HCT116 (cell line): Measurements from ENCODE around the gene ITPR2. TPM values are rescaled to one million over a fixed set of nuclear protein-coding genes. Genes with fewer than 3 reads are reported as not detected.

ENCODE experiments used
- ATAC-seq: fragments of 200-7000 bp; cut with Tn5 transposase; 2 replicates; pipeline ENCODE4 v1.9.1; 2020; ENCODE audit warnings: mild to moderate bottlenecking, moderate library complexity
- BruUV-seq: library from RNA; stranded (reverse); fragments of 400-500 nt; replicated peaks from 2 replicates; lab custom pipeline; 2021; lab: Mats Ljungman, UMichigan
- CTCF ChIA-PET: fragments of 300-600 bp; sonication (Branson Sonifier 250); formaldehyde crosslinking; loops from one replicate; lab custom pipeline; 2021; ENCODE audit warnings: antibody characterized with exemption; lab: Charles Lee
- POLR2A ChIA-PET: fragments of 300-600, 350-600 bp; sonication (Branson Sonifier 250); formaldehyde crosslinking; loops from one replicate; lab custom pipeline; 2021; ENCODE audit warnings: antibody characterized with exemption; lab: Charles Lee
- RAD21 ChIA-PET, 2 experiments: fragments of 300-600 bp; sonication (Branson Sonifier 250); formaldehyde crosslinking; loops; one replicate each; lab custom pipeline; 2023; ENCODE audit warnings: low total read pairs in 2 of 2; ENCODE audit not compliant: uncharacterized antibody in 2 of 2, unreplicated experiment in 2 of 2, low non-redundant PET in 1 of 2; lab: Charles Lee
- DNase-seq: peaks from one replicate; pipeline ENCODE4 v3.0.0-alpha.2; 2010; ENCODE audit warnings: low read depth, low spot score
- H2AFZ ChIP-seq: fragments of 200-600 bp; shearing (Covaris generic), sonication (generic); 2 replicates; pipeline ENCODE4 v1.6.1; 2017; ENCODE audit warnings: low read depth, mixed run types, mixed read lengths, antibody characterized with exemption, low read length; ENCODE audit not compliant: poor library complexity, severe bottlenecking
- H3K27ac ChIP-seq: 2 replicates; pipeline ENCODE4 v1.5.1; 2012; ENCODE audit warnings: low read depth, low read length
- H3K27me3 ChIP-seq: fragments of 200-600 bp; sonication (generic); 2 replicates; pipeline ENCODE4 v1.6.1; 2016; ENCODE audit warnings: mixed run types, low read length, mixed read lengths; ENCODE audit not compliant: insufficient read depth
- H3K36me3 ChIP-seq, 2 experiments: fragments of 200-500 bp in 1 of 2; fragments of 200-600 bp in 1 of 2; sonication (Bioruptor generic) in 1 of 2; sonication (generic) in 1 of 2; 2 replicates each; pipeline versions ENCODE4 v1.5.1 to v1.6.1; 2014 to 2016; ENCODE audit warnings: low read length in 2 of 2, inconsistent platforms in 1 of 2, mixed read lengths in 1 of 2, mixed run types in 1 of 2; ENCODE audit not compliant: insufficient read depth in 2 of 2, control insufficient read depth in 1 of 2
- H3K4me1 ChIP-seq, 2 experiments: fragments of 200-600 bp in 1 of 2; sonication (generic) in 1 of 2; 2 replicates each; pipeline versions ENCODE4 v1.5.1 to v1.6.1; 2012 to 2017; ENCODE audit warnings: low read length in 2 of 2, inconsistent platforms in 1 of 2, mild to moderate bottlenecking in 1 of 2, mixed read lengths in 1 of 2, mixed run types in 1 of 2, moderate library complexity in 1 of 2; ENCODE audit not compliant: insufficient read depth in 2 of 2, control insufficient read depth in 1 of 2
- H3K4me2 ChIP-seq: fragments of 200-600 bp; sonication (generic); 2 replicates; pipeline ENCODE4 v1.6.1; 2017; ENCODE audit warnings: mixed run types, low read length, mixed read lengths
- H3K4me3 ChIP-seq, 2 experiments: fragments of 200-600 bp in 1 of 2; sonication (generic) in 1 of 2; replicated peaks in 1 of 2; 2 replicates each; pipeline ENCODE4 v1.5.1; 2011 to 2016; ENCODE audit warnings: low read length in 2 of 2, control low read depth in 1 of 2, low read depth in 1 of 2, mild to moderate bottlenecking in 1 of 2, mixed read lengths in 1 of 2, mixed run types in 1 of 2
- H3K79me2 ChIP-seq: fragments of 200-600 bp; sonication (generic); 2 replicates; pipeline ENCODE4 v1.6.1; 2017; ENCODE audit warnings: mild to moderate bottlenecking, mixed run types, low read length, moderate library complexity, mixed read lengths; ENCODE audit not compliant: insufficient read depth
- H3K9ac ChIP-seq: fragments of 200-600 bp; sonication (generic); 2 replicates; pipeline ENCODE4 v1.6.1; 2016; ENCODE audit warnings: low read length, mixed read lengths
- H3K9me2 ChIP-seq: fragments of 200-600 bp; sonication (generic), shearing (Covaris generic); 2 replicates; pipeline ENCODE4 v1.6.1; 2017; ENCODE audit warnings: mixed run types, mild to moderate bottlenecking, moderate library complexity; ENCODE audit not compliant: insufficient read depth
- H3K9me3 ChIP-seq, 2 experiments: fragments of 200-500 bp in 1 of 2; fragments of 200-600 bp in 1 of 2; sonication (Bioruptor generic) in 1 of 2; sonication (generic) in 1 of 2; 2 replicates each; pipeline ENCODE4 v1.6.1; 2014 to 2017; ENCODE audit warnings: low read length in 2 of 2, mixed read lengths in 2 of 2, inconsistent platforms in 1 of 2, low read depth in 1 of 2, mild to moderate bottlenecking in 1 of 2, mixed run types in 1 of 2, moderate library complexity in 1 of 2; ENCODE audit not compliant: control insufficient read depth in 1 of 2, insufficient read depth in 1 of 2
- H4K20me1 ChIP-seq: fragments of 200-600 bp; sonication (generic), shearing (Covaris generic); 2 replicates; pipeline ENCODE4 v1.6.1; 2017; ENCODE audit warnings: mixed run types, mild to moderate bottlenecking, moderate library complexity; ENCODE audit not compliant: insufficient read depth
- CEBPB ChIP-seq: IDR thresholded peaks from 2 replicates; pipeline ENCODE4 v1.6.1; 2012; ENCODE audit warnings: low read depth
- EGR1 ChIP-seq: IDR thresholded peaks from 2 replicates; pipeline ENCODE4 v1.6.1; 2012; ENCODE audit warnings: low read depth
- ELF1 ChIP-seq: IDR thresholded peaks from 2 replicates; pipeline ENCODE4 v1.6.1; 2012; ENCODE audit warnings: low read depth, borderline replicate concordance
- EZH2 ChIP-seq: fragments of 200-600 bp; sonication (generic); IDR thresholded peaks from 2 replicates; pipeline ENCODE4 v1.6.1; 2017; ENCODE audit warnings: antibody characterized with exemption, mixed run types
- EZH2phosphoT487 ChIP-seq: fragments of 200-600 bp; IDR thresholded peaks from 2 replicates; pipeline ENCODE4 v1.6.1; 2018; ENCODE audit warnings: antibody characterized with exemption, borderline replicate concordance
- FOSL1 ChIP-seq: IDR thresholded peaks from 2 replicates; pipeline ENCODE4 v1.6.1; 2012; ENCODE audit warnings: low read depth
- JUND ChIP-seq: IDR thresholded peaks from 2 replicates; pipeline ENCODE4 v1.6.1; 2012
- POLR2AphosphoS5 ChIP-seq: IDR thresholded peaks from 2 replicates; pipeline ENCODE4 v1.6.1; 2011; ENCODE audit warnings: mild to moderate bottlenecking, low read depth, low read length, moderate library complexity
- RAD21 ChIP-seq: IDR thresholded peaks from 2 replicates; pipeline ENCODE4 v1.6.1; 2012; ENCODE audit warnings: low read depth, mild to moderate bottlenecking
- SIN3A ChIP-seq: IDR thresholded peaks from 2 replicates; pipeline ENCODE4 v1.6.1; 2012; ENCODE audit warnings: low read depth
- SP1 ChIP-seq: IDR thresholded peaks from 2 replicates; pipeline ENCODE4 v1.6.1; 2012; ENCODE audit warnings: low read depth
- TCF7L2 ChIP-seq: IDR thresholded peaks from 2 replicates; pipeline ENCODE4 v1.7.0; 2011; ENCODE audit warnings: borderline replicate concordance, inconsistent platforms; ENCODE audit not compliant: insufficient read depth, insufficient read length; ENCODE audit errors: extremely low read depth
- YY1 ChIP-seq: IDR thresholded peaks from 2 replicates; pipeline ENCODE4 v1.6.1; 2011; ENCODE audit warnings: low read length, low read depth, moderate library complexity, mild to moderate bottlenecking; ENCODE audit not compliant: insufficient replicate concordance; ENCODE audit errors: extremely low read depth
- ZNF274 ChIP-seq: fragments of 200-500 bp; sonication (Bioruptor generic); IDR thresholded peaks from 2 replicates; pipeline ENCODE4 v1.6.1; 2014; ENCODE audit warnings: mild to moderate bottlenecking, low read depth, low read length, inconsistent platforms
- intact Hi-C: fragments of 100-400 bp; cut with micrococcal nuclease; formaldehyde crosslinking; loops from 2 replicates; pipeline ENCODE4 v1.10.0; 2022
- total RNA-seq: library from RNA; stranded (reverse); gene quantifications from one replicate; pipeline ENCODE4 v1.2.1, GENCODE V29; 2021; ENCODE audit not compliant: unreplicated experiment
- TF ChIP-seq, protein P1 (sequence below): IDR thresholded peaks from 2 replicates; pipeline ENCODE4 v1.6.1; 2012
- TF ChIP-seq, protein P2 (sequence below): IDR thresholded peaks from 2 replicates; pipeline ENCODE4 v1.6.1; 2012; ENCODE audit warnings: low read depth
- TF ChIP-seq, protein P3 (sequence below), 3 experiments: fragments of 200-600 bp in 1 of 3; sonication (generic) in 1 of 3; IDR thresholded peaks in 2 of 3; conservative IDR thresholded peaks in 1 of 3; 2 replicates each; pipeline ENCODE4 v1.5.1; 2012 to 2017; ENCODE audit warnings: low read depth in 2 of 3, low read length in 2 of 3, antibody characterized with exemption in 1 of 3, borderline replicate concordance in 1 of 3, control low read depth in 1 of 3, mild to moderate bottlenecking in 1 of 3, mixed read lengths in 1 of 3, mixed run types in 1 of 3, moderate library complexity in 1 of 3; ENCODE audit not compliant: insufficient read depth in 1 of 3

Gene ITPR2
- total RNA-seq, 1 experiment from 2014 or later: 6.5 TPM

DNA sequence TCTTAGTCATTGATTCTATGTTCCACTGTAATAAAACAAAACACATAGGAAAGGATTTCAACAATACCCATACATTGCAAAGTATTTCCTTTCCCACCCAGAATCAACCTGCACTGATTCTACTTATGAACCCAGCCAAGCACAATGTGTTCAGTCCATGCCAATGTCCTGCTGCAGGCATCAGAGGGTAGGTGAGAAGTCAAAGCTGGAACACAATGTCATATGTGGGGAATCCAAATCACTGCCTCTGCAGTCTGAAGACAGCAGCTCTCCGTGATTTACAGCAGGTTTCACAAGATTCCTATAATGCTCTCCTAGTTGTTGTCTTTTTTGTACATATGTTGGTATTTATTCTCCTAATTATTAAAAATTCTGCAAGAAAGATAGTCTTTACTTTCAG is 25.7 kb downstream of the ITPR2 start:
- no peak for ATAC-seq
- Histone ChIP-seq H4K20me1 (no peaks in the 10 kb centered on the region), H3K79me2 (no peaks in the 10 kb centered on the region), H3K9me2 (0 out of 2 replicates have a peak, but pooled peaks cover 5% of the 10 kb centered on the region), H3K4me2 (no peak overlapping the region), H3K36me3 (no peaks in the 10 kb centered on the region), H3K27ac (no peak overlapping the region), H3K9ac (no peak overlapping the region), H3K27me3 (no peaks in the 10 kb centered on the region), H2AFZ (no peak overlapping the region), H3K9me3 (no peaks in the 10 kb centered on the region), H3K4me1 (peaks cover 8 to 11% of the 10 kb centered on the region in 2 experiments; a peak in 3 of 4 replicates), H3K4me3 (no peak overlapping the region)
- BruUV-seq: no TSS peak
- RAD21 ChIA-PET: no interaction called here
- intact Hi-C loops: no loop called here
- no peak for DNase-seq
- POLR2A ChIA-PET: no interaction called here
- CTCF ChIA-PET: interaction anchor here (1.8 kb wide), 1 partner anchor 78 kb away, joined by 4 read pairs; no protein-coding TSS in a partner anchor
- TF ChIP-seq ZNF274: no peak
- no peak for TF ChIP-seq RAD21
- TF ChIP-seq FOSL1: no peak
- TF ChIP-seq, protein P1, sequence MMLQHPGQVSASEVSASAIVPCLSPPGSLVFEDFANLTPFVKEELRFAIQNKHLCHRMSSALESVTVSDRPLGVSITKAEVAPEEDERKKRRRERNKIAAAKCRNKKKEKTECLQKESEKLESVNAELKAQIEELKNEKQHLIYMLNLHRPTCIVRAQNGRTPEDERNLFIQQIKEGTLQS: no peak
- TF ChIP-seq, protein P2, sequence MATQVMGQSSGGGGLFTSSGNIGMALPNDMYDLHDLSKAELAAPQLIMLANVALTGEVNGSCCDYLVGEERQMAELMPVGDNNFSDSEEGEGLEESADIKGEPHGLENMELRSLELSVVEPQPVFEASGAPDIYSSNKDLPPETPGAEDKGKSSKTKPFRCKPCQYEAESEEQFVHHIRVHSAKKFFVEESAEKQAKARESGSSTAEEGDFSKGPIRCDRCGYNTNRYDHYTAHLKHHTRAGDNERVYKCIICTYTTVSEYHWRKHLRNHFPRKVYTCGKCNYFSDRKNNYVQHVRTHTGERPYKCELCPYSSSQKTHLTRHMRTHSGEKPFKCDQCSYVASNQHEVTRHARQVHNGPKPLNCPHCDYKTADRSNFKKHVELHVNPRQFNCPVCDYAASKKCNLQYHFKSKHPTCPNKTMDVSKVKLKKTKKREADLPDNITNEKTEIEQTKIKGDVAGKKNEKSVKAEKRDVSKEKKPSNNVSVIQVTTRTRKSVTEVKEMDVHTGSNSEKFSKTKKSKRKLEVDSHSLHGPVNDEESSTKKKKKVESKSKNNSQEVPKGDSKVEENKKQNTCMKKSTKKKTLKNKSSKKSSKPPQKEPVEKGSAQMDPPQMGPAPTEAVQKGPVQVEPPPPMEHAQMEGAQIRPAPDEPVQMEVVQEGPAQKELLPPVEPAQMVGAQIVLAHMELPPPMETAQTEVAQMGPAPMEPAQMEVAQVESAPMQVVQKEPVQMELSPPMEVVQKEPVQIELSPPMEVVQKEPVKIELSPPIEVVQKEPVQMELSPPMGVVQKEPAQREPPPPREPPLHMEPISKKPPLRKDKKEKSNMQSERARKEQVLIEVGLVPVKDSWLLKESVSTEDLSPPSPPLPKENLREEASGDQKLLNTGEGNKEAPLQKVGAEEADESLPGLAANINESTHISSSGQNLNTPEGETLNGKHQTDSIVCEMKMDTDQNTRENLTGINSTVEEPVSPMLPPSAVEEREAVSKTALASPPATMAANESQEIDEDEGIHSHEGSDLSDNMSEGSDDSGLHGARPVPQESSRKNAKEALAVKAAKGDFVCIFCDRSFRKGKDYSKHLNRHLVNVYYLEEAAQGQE: no peak
- no peak for TF ChIP-seq SIN3A
- TF ChIP-seq CEBPB: no peak
- no peak for TF ChIP-seq EZH2phosphoT487
- TF ChIP-seq, protein P3, sequence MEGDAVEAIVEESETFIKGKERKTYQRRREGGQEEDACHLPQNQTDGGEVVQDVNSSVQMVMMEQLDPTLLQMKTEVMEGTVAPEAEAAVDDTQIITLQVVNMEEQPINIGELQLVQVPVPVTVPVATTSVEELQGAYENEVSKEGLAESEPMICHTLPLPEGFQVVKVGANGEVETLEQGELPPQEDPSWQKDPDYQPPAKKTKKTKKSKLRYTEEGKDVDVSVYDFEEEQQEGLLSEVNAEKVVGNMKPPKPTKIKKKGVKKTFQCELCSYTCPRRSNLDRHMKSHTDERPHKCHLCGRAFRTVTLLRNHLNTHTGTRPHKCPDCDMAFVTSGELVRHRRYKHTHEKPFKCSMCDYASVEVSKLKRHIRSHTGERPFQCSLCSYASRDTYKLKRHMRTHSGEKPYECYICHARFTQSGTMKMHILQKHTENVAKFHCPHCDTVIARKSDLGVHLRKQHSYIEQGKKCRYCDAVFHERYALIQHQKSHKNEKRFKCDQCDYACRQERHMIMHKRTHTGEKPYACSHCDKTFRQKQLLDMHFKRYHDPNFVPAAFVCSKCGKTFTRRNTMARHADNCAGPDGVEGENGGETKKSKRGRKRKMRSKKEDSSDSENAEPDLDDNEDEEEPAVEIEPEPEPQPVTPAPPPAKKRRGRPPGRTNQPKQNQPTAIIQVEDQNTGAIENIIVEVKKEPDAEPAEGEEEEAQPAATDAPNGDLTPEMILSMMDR (IDR thresholded peaks at IDR 0.05 in 2 of 3, conservative IDR thresholded peaks at IDR 0.05 in 1 of 3; ENCODE audit: borderline replicate concordance in 1 of 3, insufficient read depth in 1 of 3, low read depth in 2 of 3, low read length in 2 of 3): no peak
- no peak for TF ChIP-seq JUND
- no peak for TF ChIP-seq YY1
- TF ChIP-seq EZH2: no peak
- TF ChIP-seq EGR1: no peak
- no peak for TF ChIP-seq TCF7L2
- no peak for TF ChIP-seq SP1
- TF ChIP-seq ELF1: no peak
- TF ChIP-seq POLR2AphosphoS5: no peak
